HEK293 (cell line): ENCODE data around the gene ZNF513.

Experiments
- AEBP2 ChIP-seq: fragments of 450-650 bp; formaldehyde crosslinking; IDR thresholded peaks from 2 replicates; pipeline ENCODE4 v1.5.1; 2016; ENCODE audit warnings: missing biosample characterization, missing genetic modification characterization, borderline replicate concordance
- BCL11A ChIP-seq: fragments of 450-650 bp; formaldehyde crosslinking; IDR thresholded peaks from 2 replicates; pipeline ENCODE4 v1.5.1; 2016; ENCODE audit warnings: low read depth, missing biosample characterization, missing genetic modification characterization
- FEZF1 ChIP-seq: fragments of 450-650 bp; formaldehyde crosslinking; IDR thresholded peaks from 2 replicates; pipeline ENCODE4 v1.5.1; 2016; ENCODE audit warnings: missing biosample characterization, missing genetic modification characterization
- HOXC10 ChIP-seq: sonication (generic); formaldehyde crosslinking; IDR thresholded peaks from 2 replicates; pipeline ENCODE4 v1.8.1; 2023; ENCODE audit warnings: mild to moderate bottlenecking, missing genetic modification reagents
- KLF10 ChIP-seq: fragments of 450-650 bp; IDR thresholded peaks from 2 replicates; pipeline ENCODE4 v1.5.1; 2018; ENCODE audit warnings: missing biosample characterization, mild to moderate bottlenecking, missing genetic modification characterization
- MEIS1 ChIP-seq: sonication (generic); formaldehyde crosslinking; IDR thresholded peaks from 2 replicates; pipeline ENCODE4 v1.8.1; 2022; ENCODE audit warnings: missing genetic modification reagents, mild to moderate bottlenecking, borderline replicate concordance
- MYNN ChIP-seq: fragments of 450-650 bp; formaldehyde crosslinking; IDR thresholded peaks from 2 replicates; pipeline ENCODE4 v1.5.1; 2016; ENCODE audit warnings: missing biosample characterization, missing genetic modification characterization, borderline replicate concordance
- REPIN1 ChIP-seq: fragments of 450-650 bp; formaldehyde crosslinking; IDR thresholded peaks from 2 replicates; pipeline ENCODE4 v1.5.1; 2017; ENCODE audit warnings: missing biosample characterization, missing genetic modification characterization, low read depth
- SCRT2 ChIP-seq: fragments of 450-650 bp; formaldehyde crosslinking; IDR thresholded peaks from 2 replicates; pipeline ENCODE4 v1.5.1; 2016; ENCODE audit warnings: missing biosample characterization, missing genetic modification characterization
- SETDB1 ChIP-seq: IDR thresholded peaks from one replicate; pipeline ENCODE4 v1.6.1; 2017; ENCODE audit warnings: mild to moderate bottlenecking, low read length, moderate library complexity, mixed read lengths; ENCODE audit not compliant: insufficient read length
- YY1 ChIP-seq: fragments of 450-650 bp; formaldehyde crosslinking; IDR thresholded peaks from 2 replicates; pipeline ENCODE4 v1.5.1; 2018; ENCODE audit warnings: missing biosample characterization, missing genetic modification characterization
- ZBTB17 ChIP-seq: fragments of 450-650 bp; formaldehyde crosslinking; IDR thresholded peaks from 2 replicates; pipeline ENCODE4 v1.5.1; 2016; ENCODE audit warnings: missing biosample characterization, missing genetic modification characterization
- ZBTB20 ChIP-seq: fragments of 450-650 bp; formaldehyde crosslinking; IDR thresholded peaks from 2 replicates; pipeline ENCODE4 v1.5.1; 2016; ENCODE audit warnings: missing biosample characterization, missing genetic modification characterization
- ZBTB21 ChIP-seq: fragments of 450-650 bp; formaldehyde crosslinking; IDR thresholded peaks from 2 replicates; pipeline ENCODE4 v1.5.1; 2017; ENCODE audit warnings: missing biosample characterization, missing genetic modification characterization
- ZBTB6 ChIP-seq: fragments of 450-650 bp; formaldehyde crosslinking; IDR thresholded peaks from 2 replicates; pipeline ENCODE4 v1.5.1; 2017; ENCODE audit warnings: missing biosample characterization, missing genetic modification characterization
- ZBTB7A ChIP-seq: fragments of 450-650 bp; formaldehyde crosslinking; IDR thresholded peaks from 2 replicates; pipeline ENCODE4 v1.5.1; 2016; ENCODE audit warnings: low read depth, missing biosample characterization, missing genetic modification characterization
- ZEB2 ChIP-seq: fragments of 450-650 bp; formaldehyde crosslinking; IDR thresholded peaks from 2 replicates; pipeline ENCODE4 v1.5.1; 2016; ENCODE audit warnings: missing biosample characterization, missing genetic modification characterization
- ZNF121 ChIP-seq: fragments of 450-650 bp; formaldehyde crosslinking; IDR thresholded peaks from 2 replicates; pipeline ENCODE4 v1.5.1; 2016; ENCODE audit warnings: missing biosample characterization, missing genetic modification characterization
- ZNF155 ChIP-seq: fragments of 450-650 bp; formaldehyde crosslinking; IDR thresholded peaks from 2 replicates; pipeline ENCODE4 v1.5.1; 2016; ENCODE audit warnings: missing biosample characterization, missing genetic modification characterization
- ZNF174 ChIP-seq: fragments of 450-650 bp; formaldehyde crosslinking; IDR thresholded peaks from 2 replicates; pipeline ENCODE4 v1.5.0; 2017; ENCODE audit warnings: missing biosample characterization, mild to moderate bottlenecking, missing genetic modification characterization
- ZNF175 ChIP-seq: fragments of 450-650 bp; formaldehyde crosslinking; IDR thresholded peaks from 2 replicates; pipeline ENCODE4 v1.5.1; 2016; ENCODE audit warnings: missing biosample characterization, missing genetic modification characterization
- ZNF2 ChIP-seq: fragments of 450-650 bp; formaldehyde crosslinking; IDR thresholded peaks from 2 replicates; pipeline ENCODE4 v1.5.1; 2016; ENCODE audit warnings: missing biosample characterization, missing genetic modification characterization
- ZNF274 ChIP-seq, 2 experiments: fragments of 200-500 bp in 1 of 2; fragments of 450-650 bp in 1 of 2; sonication (Bioruptor generic) in 1 of 2; formaldehyde crosslinking in 1 of 2; IDR thresholded peaks; 2 replicates each; pipeline versions ENCODE4 v1.5.1 to v1.6.1; 2014 to 2016; ENCODE audit warnings: borderline replicate concordance in 1 of 2, inconsistent platforms in 1 of 2, low read length in 1 of 2, missing biosample characterization in 1 of 2, missing genetic modification characterization in 1 of 2
- ZNF341 ChIP-seq: fragments of 450-650 bp; formaldehyde crosslinking; IDR thresholded peaks from 2 replicates; pipeline ENCODE4; 2016; ENCODE audit warnings: low read depth, missing biosample characterization, missing genetic modification characterization
- ZNF394 ChIP-seq: fragments of 450-650 bp; formaldehyde crosslinking; IDR thresholded peaks from 2 replicates; pipeline ENCODE4 v1.5.1; 2016; ENCODE audit warnings: missing biosample characterization, missing genetic modification characterization, mild to moderate bottlenecking, moderate library complexity, borderline replicate concordance
- ZNF423 ChIP-seq: fragments of 450-650 bp; formaldehyde crosslinking; IDR thresholded peaks from 2 replicates; pipeline ENCODE4 v1.5.1; 2016; ENCODE audit warnings: missing biosample characterization, missing genetic modification characterization
- ZNF426 ChIP-seq: fragments of 450-650 bp; formaldehyde crosslinking; IDR thresholded peaks from 2 replicates; pipeline ENCODE4 v1.5.1; 2017; ENCODE audit warnings: missing biosample characterization, missing genetic modification characterization, mild to moderate bottlenecking, inconsistent platforms, moderate library complexity
- ZNF548 ChIP-seq: fragments of 450-650 bp; formaldehyde crosslinking; IDR thresholded peaks from 2 replicates; pipeline ENCODE4 v1.5.1; 2016; ENCODE audit warnings: missing biosample characterization, missing genetic modification characterization
- ZNF549 ChIP-seq: fragments of 450-650 bp; IDR thresholded peaks from 2 replicates; pipeline ENCODE4 v1.5.1; 2018; ENCODE audit warnings: missing biosample characterization, missing genetic modification characterization, mild to moderate bottlenecking, inconsistent platforms, moderate library complexity
- ZNF785 ChIP-seq: fragments of 450-650 bp; formaldehyde crosslinking; IDR thresholded peaks from 2 replicates; pipeline ENCODE4 v1.5.1; 2016; ENCODE audit warnings: missing biosample characterization, missing genetic modification characterization
- ZNF843 ChIP-seq: fragments of 450-650 bp; formaldehyde crosslinking; IDR thresholded peaks from 2 replicates; pipeline ENCODE4 v1.5.1; 2016; ENCODE audit warnings: missing biosample characterization, missing genetic modification characterization
- TF ChIP-seq, protein P1 (sequence below): fragments of 450-650 bp; formaldehyde crosslinking; conservative IDR thresholded peaks from 2 replicates; pipeline ENCODE4 v1.5.1; 2016; ENCODE audit warnings: low read depth, missing biosample characterization, missing genetic modification characterization
- TF ChIP-seq, protein P2 (sequence below): fragments of 450-650 bp; formaldehyde crosslinking; optimal IDR thresholded peaks from 2 replicates; pipeline ENCODE3; 2016; ENCODE audit warnings: missing biosample characterization, mild to moderate bottlenecking, missing genetic modification characterization

ZNF513 gene

GRCh38 chr2:27380626-27381545 is at the start of gene ZNF513 (continued):
- TF ChIP-seq SCRT2 (tag by site-specific recombination) (0 out of 2 replicates have a peak, but pooled peaks have one; percentile 13), ZNF341 (tag by site-specific recombination) (0 out of 2 replicates have a peak, but pooled peaks have one; percentile 35), FEZF1 (tag by site-specific recombination) (no peak), ZNF175 (tag by site-specific recombination) (no peak), ZBTB20 (peak; percentile 19), ZBTB17 (tag by site-specific recombination) (peak; percentile 97), HOXC10 (no peak), REPIN1 (tag by site-specific recombination) (no peak), ZNF2 (tag by site-specific recombination) (peak; percentile 83), KLF10 (tag by site-specific recombination) (no peak), BCL11A (tag by site-specific recombination) (peak; percentile 66), ZNF423 (no peak), ZNF549 (tag by site-specific recombination) (no peak), ZBTB7A (no peak), ZNF174 (tag by site-specific recombination) (no peak), ZNF155 (tag by site-specific recombination) (no peak), ZBTB21 (tag by site-specific recombination) (peak; percentile 10; the same call in 1 of the 2 replicates), AEBP2 (tag by site-specific recombination) (no peak), ZNF394 (tag by site-specific recombination) (peak; percentile 64; the same call in 1 of the 2 replicates), MYNN (no peak), MEIS1 (CRISPR knock-in tag) (no peak), ZNF548 (no peak), ZNF785 (tag by site-specific recombination) (no peak), ZNF843 (tag by site-specific recombination) (peak; percentile 48; the same call in 1 of the 2 replicates), ZNF426 (tag by site-specific recombination) (no peak), ZBTB6 (tag by site-specific recombination) (no peak), YY1 (tag by site-specific recombination) (no peak), ZEB2 (tag by site-specific recombination) (peak; percentile 29), ZNF121 (tag by site-specific recombination) (no peak), SETDB1 (no peak), ZNF274 (IDR thresholded peaks at IDR 0.05; ENCODE audit: low read length) (no peak), ZNF274 (tag by site-specific recombination; IDR thresholded peaks at IDR 0.05; ENCODE audit: borderline replicate concordance) (no peak)
- TF ChIP-seq, protein P1, sequence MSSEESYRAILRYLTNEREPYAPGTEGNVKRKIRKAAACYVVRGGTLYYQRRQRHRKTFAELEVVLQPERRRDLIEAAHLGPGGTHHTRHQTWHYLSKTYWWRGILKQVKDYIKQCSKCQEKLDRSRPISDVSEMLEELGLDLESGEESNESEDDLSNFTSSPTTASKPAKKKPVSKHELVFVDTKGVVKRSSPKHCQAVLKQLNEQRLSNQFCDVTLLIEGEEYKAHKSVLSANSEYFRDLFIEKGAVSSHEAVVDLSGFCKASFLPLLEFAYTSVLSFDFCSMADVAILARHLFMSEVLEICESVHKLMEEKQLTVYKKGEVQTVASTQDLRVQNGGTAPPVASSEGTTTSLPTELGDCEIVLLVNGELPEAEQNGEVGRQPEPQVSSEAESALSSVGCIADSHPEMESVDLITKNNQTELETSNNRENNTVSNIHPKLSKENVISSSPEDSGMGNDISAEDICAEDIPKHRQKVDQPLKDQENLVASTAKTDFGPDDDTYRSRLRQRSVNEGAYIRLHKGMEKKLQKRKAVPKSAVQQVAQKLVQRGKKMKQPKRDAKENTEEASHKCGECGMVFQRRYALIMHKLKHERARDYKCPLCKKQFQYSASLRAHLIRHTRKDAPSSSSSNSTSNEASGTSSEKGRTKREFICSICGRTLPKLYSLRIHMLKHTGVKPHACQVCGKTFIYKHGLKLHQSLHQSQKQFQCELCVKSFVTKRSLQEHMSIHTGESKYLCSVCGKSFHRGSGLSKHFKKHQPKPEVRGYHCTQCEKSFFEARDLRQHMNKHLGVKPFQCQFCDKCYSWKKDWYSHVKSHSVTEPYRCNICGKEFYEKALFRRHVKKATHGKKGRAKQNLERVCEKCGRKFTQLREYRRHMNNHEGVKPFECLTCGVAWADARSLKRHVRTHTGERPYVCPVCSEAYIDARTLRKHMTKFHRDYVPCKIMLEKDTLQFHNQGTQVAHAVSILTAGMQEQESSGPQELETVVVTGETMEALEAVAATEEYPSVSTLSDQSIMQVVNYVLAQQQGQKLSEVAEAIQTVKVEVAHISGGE (tag by site-specific recombination): peak; percentile 90
- TF ChIP-seq, protein P2, sequence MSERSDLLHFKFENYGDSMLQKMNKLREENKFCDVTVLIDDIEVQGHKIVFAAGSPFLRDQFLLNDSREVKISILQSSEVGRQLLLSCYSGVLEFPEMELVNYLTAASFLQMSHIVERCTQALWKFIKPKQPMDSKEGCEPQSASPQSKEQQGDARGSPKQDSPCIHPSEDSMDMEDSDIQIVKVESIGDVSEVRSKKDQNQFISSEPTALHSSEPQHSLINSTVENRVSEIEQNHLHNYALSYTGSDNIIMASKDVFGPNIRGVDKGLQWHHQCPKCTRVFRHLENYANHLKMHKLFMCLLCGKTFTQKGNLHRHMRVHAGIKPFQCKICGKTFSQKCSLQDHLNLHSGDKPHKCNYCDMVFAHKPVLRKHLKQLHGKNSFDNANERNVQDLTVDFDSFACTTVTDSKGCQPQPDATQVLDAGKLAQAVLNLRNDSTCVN: peak; percentile 76
